OCI-LY7 (cell line): ENCODE measurements around the gene KRTAP5-5. TPM values are rescaled to one million over a fixed set of nuclear protein-coding genes. Genes with fewer than 3 reads are reported as not detected.

Experiments used
- BruUV-seq: library from RNA; stranded (reverse); fragments of 400-500 nt; replicated peaks from 2 replicates; lab custom pipeline; 2021; lab: Mats Ljungman, UMichigan
- CTCF ChIA-PET: fragments of 300-600 bp; sonication (Branson Sonifier 250); formaldehyde crosslinking; loops from one replicate; lab custom pipeline; 2022; ENCODE audit warnings: antibody characterized with exemption; ENCODE audit not compliant: unreplicated experiment; lab: Charles Lee
- POLR2A ChIA-PET: fragments of 300-600 bp; sonication (Branson Sonifier 250); formaldehyde crosslinking; loops from one replicate; lab custom pipeline; 2022; ENCODE audit warnings: antibody characterized with exemption; lab: Charles Lee
- DNase-seq: peaks from one replicate; pipeline ENCODE4 v3.0.0-alpha.2; 2015; ENCODE audit warnings: low spot score
- H2AFZ ChIP-seq: fragments of 200-600 bp; sonication (generic), shearing (Covaris generic); 2 replicates; pipeline ENCODE4 v1.6.1; 2014; ENCODE audit warnings: mild to moderate bottlenecking, antibody characterized with exemption, low read length, moderate library complexity
- H3K27ac ChIP-seq: fragments of 200-600 bp; sonication (generic); 2 replicates; pipeline ENCODE4 v1.5.1; 2014; ENCODE audit warnings: mixed run types, low read depth, mild to moderate bottlenecking, moderate library complexity, low read length, inconsistent platforms; ENCODE audit not compliant: poor library complexity, severe bottlenecking
- H3K36me3 ChIP-seq: fragments of 200-600 bp; sonication (generic); 2 replicates; pipeline ENCODE4 v1.6.1; 2014; ENCODE audit warnings: mild to moderate bottlenecking, antibody characterized with exemption, low read length, moderate library complexity, mixed read lengths; ENCODE audit not compliant: insufficient read depth
- H3K4me1 ChIP-seq: fragments of 200-600 bp; sonication (generic); 2 replicates; pipeline ENCODE4 v1.5.1; 2014; ENCODE audit warnings: mild to moderate bottlenecking, low read length; ENCODE audit not compliant: insufficient read depth, poor library complexity, severe bottlenecking
- H3K4me2 ChIP-seq: fragments of 200-600 bp; sonication (generic); 2 replicates; pipeline ENCODE4 v1.6.1; 2014; ENCODE audit warnings: mild to moderate bottlenecking, low read length
- H3K4me3 ChIP-seq: fragments of 200-600 bp; sonication (generic); 2 replicates; pipeline ENCODE4 v1.5.1; 2014; ENCODE audit warnings: mild to moderate bottlenecking, low read depth, low read length; ENCODE audit not compliant: poor library complexity, severe bottlenecking
- H3K79me2 ChIP-seq: fragments of 200-600 bp; sonication (generic); 2 replicates; pipeline ENCODE4 v1.6.1; 2016; ENCODE audit warnings: low read depth, mild to moderate bottlenecking, low read length, moderate library complexity, mixed read lengths; ENCODE audit not compliant: insufficient read depth
- H3K9me2 ChIP-seq: fragments of 200-600 bp; sonication (generic); 2 replicates; pipeline ENCODE4 v1.6.1; 2016; ENCODE audit warnings: mild to moderate bottlenecking, low read length, mixed read lengths; ENCODE audit not compliant: insufficient read depth
- H3K9me3 ChIP-seq: fragments of 200-600 bp; sonication (generic); 2 replicates; pipeline ENCODE4 v1.6.1; 2014; ENCODE audit warnings: mild to moderate bottlenecking, mixed run types, low read length, mixed read lengths
- H4K20me1 ChIP-seq: fragments of 200-600 bp; sonication (generic); 2 replicates; pipeline ENCODE4 v1.6.1; 2014; ENCODE audit warnings: mild to moderate bottlenecking, antibody characterized with exemption, low read length, moderate library complexity, mixed read lengths; ENCODE audit not compliant: insufficient read depth
- CTCF ChIP-seq: fragments of 200-600 bp; sonication (generic); conservative IDR thresholded peaks from 2 replicates; pipeline ENCODE4 v1.5.1; 2014; ENCODE audit warnings: mild to moderate bottlenecking, antibody characterized with exemption, low read length, moderate library complexity, mixed read lengths
- EZH2phosphoT487 ChIP-seq: fragments of 200-600 bp; sonication (generic); IDR thresholded peaks from 2 replicates; pipeline ENCODE4 v1.6.1; 2018; ENCODE audit warnings: low read depth, borderline replicate concordance, mild to moderate bottlenecking, mixed run types, antibody characterized with exemption, low read length, moderate library complexity, mixed read lengths
- intact Hi-C: fragments of 100-400 bp; cut with micrococcal nuclease; formaldehyde crosslinking; loops from one replicate; pipeline ENCODE4 v1.10.0; 2022; ENCODE audit not compliant: unreplicated experiment
- total RNA-seq, 2 experiments: library from RNA; depleted of rRNA in 1 of 2; stranded (reverse); fragments of >200 nt in 1 of 2; shearing (Covaris generic) in 1 of 2; gene quantifications; 2 replicates each; pipeline ENCODE4 v1.2.3, GENCODE V29; 2014 to 2022

Gene KRTAP5-5
- total RNA-seq, 2 experiments from 2014 or later: not detected

- no peak for DNase-seq
- no peak overlapping the region for H3K4me2 ChIP-seq
- H4K20me1 ChIP-seq: no peaks in the 10 kb centered on the region
- BruUV-seq: no TSS peak
- no peaks in the 10 kb centered on the region for H3K9me3 ChIP-seq
- POLR2A ChIA-PET: no interaction called here
- no peaks in the 10 kb centered on the region for H3K36me3 ChIP-seq
- H3K9me2 ChIP-seq: no peaks in the 10 kb centered on the region
- CTCF ChIA-PET: no interaction called here
- no peak overlapping the region for H3K4me3 ChIP-seq
- no peaks in the 10 kb centered on the region for H3K4me1 ChIP-seq
- TF ChIP-seq EZH2phosphoT487 (no peak), CTCF (no peak)
- intact Hi-C loops: no loop called here
- H2AFZ ChIP-seq: no peak overlapping the region
- H3K79me2 ChIP-seq: no peaks in the 10 kb centered on the region
- H3K27ac ChIP-seq: no peak overlapping the region
These were observed 41.4 kb downstream of the KRTAP5-5 start for GRCh38 chr11:1670905-1671371.

- H3K9me2 ChIP-seq: no peaks in the 10 kb centered on the region
- no peaks in the 10 kb centered on the region for H3K79me2 ChIP-seq
- no peak overlapping the region for H3K4me2 ChIP-seq
- H3K4me1 ChIP-seq: no peaks in the 10 kb centered on the region
- H2AFZ ChIP-seq: no peak overlapping the region
- CTCF ChIA-PET: no interaction called here
- no peak for TF ChIP-seq CTCF
- TF ChIP-seq EZH2phosphoT487: no peak
- no peak for DNase-seq
- intact Hi-C loops: no loop called here
- H4K20me1 ChIP-seq: no peaks in the 10 kb centered on the region
- H3K4me3 ChIP-seq: no peak overlapping the region
- no TSS peak for BruUV-seq
- no peak overlapping the region for H3K27ac ChIP-seq
- no peaks in the 10 kb centered on the region for H3K9me3 ChIP-seq
- no peaks in the 10 kb centered on the region for H3K36me3 ChIP-seq
- POLR2A ChIA-PET: no interaction called here
These were observed 42.1 kb downstream of the KRTAP5-5 start for GRCh38 chr11:1671658-1672057.

GRCh38 chr11:1672613-1673350, 43.2 kb downstream of the KRTAP5-5 start:
- Histone ChIP-seq H3K9me2 (no peaks in the 10 kb centered on the region), H3K4me3 (no peak overlapping the region), H3K4me1 (no peaks in the 10 kb centered on the region), H4K20me1 (no peaks in the 10 kb centered on the region), H3K36me3 (no peaks in the 10 kb centered on the region), H3K9me3 (no peaks in the 10 kb centered on the region), H3K79me2 (no peaks in the 10 kb centered on the region), H3K4me2 (no peak overlapping the region), H2AFZ (no peak overlapping the region), H3K27ac (no peak overlapping the region)
- DNase-seq: no peak
- intact Hi-C loops: no loop called here
- CTCF ChIA-PET: no interaction called here
- no TSS peak for BruUV-seq
- POLR2A ChIA-PET: no interaction called here
- no peak for TF ChIP-seq CTCF
- no peak for TF ChIP-seq EZH2phosphoT487
